HG02938 (cell line): ENCODE data around the gene CDCA7L.
"Not testable (repeated sequence)": the region's sequence is repeated elsewhere in the genome, so short reads cannot be mapped to it uniquely, and the experiment has no call there.

ENCODE experiments used
- ATAC-seq: cut with Tn5 transposase; IDR thresholded peaks from one replicate; pipeline ENCODE4 v1.9.1; 2021; ENCODE audit warnings: mild to moderate bottlenecking, moderate library complexity; ENCODE audit not compliant: unreplicated experiment

CDCA7L gene

DNA sequence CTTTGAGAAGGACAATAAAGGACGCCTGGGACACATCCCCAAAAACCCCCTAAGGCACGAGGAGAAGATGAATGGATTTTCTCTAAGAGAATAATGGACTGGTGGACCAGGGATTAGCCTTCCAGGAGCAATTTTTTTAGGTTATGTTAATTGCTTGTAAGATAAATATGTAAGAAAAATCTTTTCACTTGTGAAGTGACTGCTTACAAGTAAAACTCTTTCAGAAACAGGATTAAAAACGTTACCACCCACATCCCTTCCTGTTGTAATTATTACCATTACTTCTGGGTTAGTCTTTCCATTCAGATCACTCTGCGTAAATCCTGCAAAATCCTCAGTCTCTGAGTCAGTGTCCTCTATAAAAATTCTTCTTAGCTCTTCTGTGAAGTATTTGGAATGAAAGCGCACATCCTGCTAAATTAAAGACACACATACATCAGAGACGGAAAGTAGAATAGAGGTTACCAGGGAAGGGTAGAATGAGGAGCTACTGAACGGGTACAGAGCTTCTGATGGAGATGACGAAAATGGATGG, 34.3 kb downstream of the CDCA7L start:
- no peak for ATAC-seq

GRCh38 chr7:21910253-21910652, 35.4 kb downstream of the CDCA7L start:
- no peak for ATAC-seq

GRCh38 chr7:21908746-21909145, 37.0 kb downstream of the CDCA7L start:
- ATAC-seq, result no peak

- ATAC-seq, result no peak
These were observed 42.5 kb downstream of the CDCA7L start for GRCh38 chr7:21903020-21903786.

- no peak for ATAC-seq
These were observed 43.5 kb downstream of the CDCA7L start for GRCh38 chr7:21902240-21902639.

- ATAC-seq, result peak; percentile 86
These were observed 47.3 kb downstream of the CDCA7L start for GRCh38 chr7:21898265-21898930.

GRCh38 chr7:21893401-21893800, 52.3 kb downstream of the CDCA7L start:
- ATAC-seq, result no peak

- no peak for ATAC-seq
These were observed 54.4 kb downstream of the CDCA7L start for GRCh38 chr7:21891291-21891690.

GRCh38 chr7:21887779-21888178, 57.9 kb downstream of the CDCA7L start:
- no peak for ATAC-seq

- no peak for ATAC-seq
These were observed 58.3 kb downstream of the CDCA7L start for GRCh38 chr7:21887353-21887752.

DNA sequence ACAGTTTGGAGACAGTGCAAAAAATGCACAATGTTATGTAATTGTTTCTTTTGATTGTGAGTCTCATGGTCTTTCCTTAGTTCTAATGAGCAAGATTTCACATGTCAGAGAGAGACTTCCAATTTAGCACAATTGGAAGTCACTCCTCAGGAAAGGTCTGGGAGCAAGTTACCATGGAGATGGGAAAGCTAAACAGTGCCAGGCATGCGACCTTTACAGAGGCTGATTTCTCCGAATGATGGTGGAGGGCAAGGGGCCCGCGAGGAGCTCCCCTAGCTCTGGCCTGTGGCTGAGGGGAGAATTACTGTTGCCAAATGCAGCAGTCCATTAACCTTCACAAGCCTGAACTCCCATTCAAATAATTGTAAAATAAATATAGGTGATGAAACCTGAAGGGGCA, 59.3 kb downstream of the CDCA7L start:
- ATAC-seq, result no peak

DNA sequence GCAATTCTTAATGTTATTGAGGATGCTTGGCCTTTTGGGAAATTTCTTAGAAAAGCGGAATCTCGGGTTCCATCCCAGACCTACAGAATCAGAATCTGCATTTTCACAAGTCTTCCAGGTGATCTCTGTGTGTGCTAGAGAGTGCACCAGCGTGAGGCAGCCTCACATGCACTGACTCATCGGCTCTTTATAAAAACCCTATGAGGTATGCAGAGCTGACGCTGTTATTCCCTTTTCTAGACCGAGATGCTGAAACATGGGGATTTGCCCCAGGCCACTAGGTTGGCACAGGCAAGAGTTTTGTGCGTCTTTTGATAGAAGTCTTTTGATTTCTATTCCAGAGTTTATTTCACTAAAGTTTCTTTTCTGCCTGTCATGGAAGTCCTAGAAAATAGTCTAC, 61.2 kb downstream of the CDCA7L start:
- ATAC-seq, result no peak

DNA sequence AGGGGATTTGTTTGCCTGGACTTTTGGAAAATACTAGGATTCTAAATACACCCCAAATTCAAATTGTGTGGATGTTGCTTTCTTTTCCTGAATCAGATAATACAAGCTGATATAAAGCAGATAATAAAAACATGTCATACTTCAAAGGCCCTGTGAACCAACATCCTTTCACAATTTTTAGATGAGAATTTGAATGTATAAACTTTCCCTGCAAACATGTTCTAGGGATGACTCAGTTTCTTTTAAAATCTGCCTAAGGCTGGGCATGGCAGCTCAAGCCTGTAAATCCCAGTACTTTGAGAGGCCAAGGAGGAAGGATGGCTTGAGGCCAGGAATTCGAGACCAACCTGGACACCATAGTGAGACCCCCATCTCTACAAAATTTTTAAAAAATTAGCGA, 62.2 kb downstream of the CDCA7L start:
- not testable (repeated sequence) for ATAC-seq

DNA sequence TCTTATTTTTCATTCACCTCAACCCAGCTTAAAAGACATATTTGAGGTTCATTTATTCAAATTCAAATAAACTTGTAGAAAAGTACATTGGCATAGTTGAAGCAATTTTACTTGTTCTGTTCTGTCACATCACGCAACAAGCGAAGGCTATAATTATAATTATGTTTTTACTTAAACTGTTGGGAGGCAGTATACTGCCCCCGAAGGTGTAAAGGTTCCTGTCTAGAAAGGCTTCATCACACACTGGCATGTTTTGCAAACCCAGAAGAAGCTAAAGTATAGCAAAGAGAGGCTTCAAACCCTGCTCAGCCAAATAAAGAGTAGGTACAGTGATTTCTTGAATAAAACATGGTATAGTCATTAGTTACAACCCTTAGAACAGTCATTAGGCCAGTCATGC, 62.6 kb downstream of the CDCA7L start:
- ATAC-seq, result no peak

GRCh38 chr7:21869785-21870402, 75.8 kb downstream of the CDCA7L start:
- ATAC-seq, result no peak

GRCh38 chr7:21868576-21868850, 77.2 kb downstream of the CDCA7L start:
- ATAC-seq, result no peak

- ATAC-seq, result no peak
These were observed 77.7 kb downstream of the CDCA7L start for GRCh38 chr7:21867816-21868575.

- ATAC-seq, result no peak
These were observed 78.5 kb downstream of the CDCA7L start for GRCh38 chr7:21867226-21867625.

DNA sequence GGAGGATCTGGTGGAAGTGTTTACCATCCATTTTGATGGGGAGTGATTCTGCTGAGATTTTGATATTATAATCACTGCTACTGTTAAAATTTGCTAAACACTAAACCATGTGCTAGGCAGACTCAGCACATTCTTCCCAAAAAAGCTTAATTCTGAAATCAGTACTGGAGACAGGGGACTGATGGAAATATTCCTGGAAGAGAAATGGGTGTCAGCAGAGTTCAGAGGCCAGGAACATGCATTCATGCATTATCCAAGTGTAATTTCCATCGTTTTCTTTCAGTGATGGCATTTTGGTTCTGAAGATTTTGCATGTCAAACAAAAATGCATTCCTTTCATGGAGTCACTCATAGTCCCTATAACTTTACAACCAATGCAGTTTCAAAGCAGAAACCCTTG, 79.0 kb downstream of the CDCA7L start:
- ATAC-seq, result no peak

- ATAC-seq, result not testable (repeated sequence)
These were observed 80.0 kb downstream of the CDCA7L start for GRCh38 chr7:21865631-21866204.

GRCh38 chr7:21851559-21851967, 94.1 kb downstream of the CDCA7L start:
- no peak for ATAC-seq
